Measurements from ENCODE around the gene PCDHGA10. TPM values are rescaled to one million over a fixed set of nuclear protein-coding genes. Genes with fewer than 3 reads are reported as not detected.

Gene PCDHGA10
- total RNA-seq, 1 experiment from 2014 or later = 3.8 TPM

DNA sequence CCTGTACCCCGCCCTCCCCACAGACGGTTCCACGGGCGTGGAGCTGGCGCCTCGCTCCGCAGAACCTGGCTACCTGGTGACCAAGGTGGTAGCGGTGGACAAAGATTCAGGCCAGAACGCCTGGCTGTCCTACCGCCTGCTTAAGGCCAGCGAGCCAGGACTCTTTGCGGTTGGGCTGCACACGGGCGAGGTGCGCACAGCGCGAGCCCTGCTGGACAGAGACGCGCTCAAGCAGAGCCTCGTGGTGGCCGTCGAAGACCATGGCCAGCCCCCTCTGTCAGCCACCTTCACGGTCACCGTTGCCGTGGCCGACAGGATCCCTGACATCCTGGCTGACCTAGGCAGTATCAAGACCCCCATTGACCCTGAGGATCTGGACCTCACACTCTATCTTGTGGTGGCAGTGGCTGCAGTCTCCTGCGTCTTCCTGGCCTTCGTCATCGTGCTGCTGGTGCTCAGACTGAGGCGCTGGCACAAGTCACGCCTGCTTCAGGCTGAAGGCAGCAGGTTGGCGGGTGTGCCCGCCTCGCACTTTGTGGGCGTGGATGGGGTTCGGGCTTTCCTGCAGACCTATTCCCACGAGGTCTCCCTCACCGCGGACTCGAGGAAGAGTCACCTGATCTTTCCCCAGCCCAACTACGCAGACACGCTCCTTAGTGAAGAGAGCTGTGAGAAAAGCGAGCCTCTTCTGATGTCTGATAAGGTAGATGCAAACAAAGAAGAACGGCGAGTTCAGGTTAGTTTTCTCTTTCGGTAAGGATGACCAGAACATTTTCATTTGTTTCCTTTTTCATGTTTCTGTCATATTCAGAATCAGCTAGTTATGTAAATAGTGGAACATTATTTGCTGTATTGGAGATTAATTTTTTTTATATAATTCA lies 46.5 kb upstream of the PCDHGA10 start (continued):
- TF ChIP-seq RAD21 (IDR thresholded peaks at IDR 0.05; ENCODE audit: low read depth) (no peak), JUND (IDR thresholded peaks at IDR 0.05) (no peak), ZNF274 (IDR thresholded peaks at IDR 0.05; ENCODE audit: low read depth, low read length) (no peak)

DNA sequence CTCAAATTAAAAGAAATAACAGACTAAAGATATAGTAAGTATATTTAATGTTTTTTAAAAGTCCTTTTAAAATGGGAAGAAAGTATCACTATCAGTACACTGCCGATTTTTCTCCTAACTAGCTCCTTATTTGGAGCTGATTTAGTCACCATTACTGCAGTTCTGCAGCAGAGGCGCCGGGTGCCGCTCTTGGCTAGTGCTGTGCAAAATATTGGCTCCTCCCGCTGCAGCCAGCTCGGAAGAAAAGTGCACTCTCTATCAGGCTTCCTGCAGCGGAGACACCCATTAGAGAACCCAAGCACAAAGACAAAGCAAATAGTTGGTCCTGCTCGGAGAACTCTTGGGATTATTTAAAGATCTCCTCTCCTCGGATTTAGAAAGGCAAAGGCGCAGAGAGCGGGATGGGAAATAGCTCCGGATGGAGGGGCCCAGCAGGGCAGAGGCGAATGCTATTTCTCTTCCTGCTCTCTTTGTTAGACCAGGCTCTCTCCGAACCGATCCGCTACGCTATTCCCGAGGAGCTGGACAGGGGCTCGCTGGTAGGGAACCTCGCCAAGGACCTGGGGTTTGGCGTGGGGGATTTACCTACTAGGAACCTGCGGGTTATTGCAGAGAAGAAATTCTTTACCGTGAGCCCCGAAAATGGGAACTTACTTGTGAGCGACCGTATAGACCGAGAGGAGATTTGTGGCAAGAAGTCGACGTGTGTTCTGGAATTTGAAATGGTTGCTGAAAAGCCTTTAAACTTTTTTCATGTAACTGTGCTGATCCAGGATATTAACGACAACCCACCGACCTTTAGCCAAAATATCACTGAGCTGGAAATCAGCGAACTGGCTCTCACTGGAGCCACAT lies 42.6 kb upstream of the PCDHGA10 start, which contains the start of gene PCDHGB3:
PCDHGB3 (plus strand) TSS at position 249 of the 855 bp plus-strand sequence; CDS start at position 402, 153 bp downstream.
- ChIA-PET CTCF (interaction anchor here (1.1 to 1.4 kb wide), 2 partner anchors 188 to 194 kb away, joined by 3 to 6 read pairs; no protein-coding TSS in a partner anchor), POLR2A (no interaction called here), RAD21 (ENCODE audit: low non-redundant PET in 1 of 2, low total read pairs in 2 of 2, uncharacterized antibody in 2 of 2, unreplicated experiment in 2 of 2) (interaction anchor here in 1 of 2 experiments (0.6 kb wide), 1 partner anchor 266 kb away, joined by 3 read pairs; no protein-coding TSS in a partner anchor)
- Histone ChIP-seq H3K9me3 (ENCODE audit: control insufficient read depth in 1 of 2, insufficient read depth in 1 of 2, low read depth in 1 of 2, low read length in 2 of 2) (peaks cover 0 to 12% of the 10 kb centered on the region in 2 experiments; a peak in 2 of 4 replicates), H3K4me3 (replicated peaks in 1 of 2; ENCODE audit: low read depth in 1 of 2, low read length in 2 of 2) (no peak within 1 kb of the TSS), H3K9ac (ENCODE audit: low read length) (no peak within 1 kb of the TSS), H3K27me3 (ENCODE audit: insufficient read depth, low read length) (no peaks in the 10 kb centered on the region), H3K4me1 (ENCODE audit: control insufficient read depth in 1 of 2, insufficient read depth in 2 of 2, low read length in 2 of 2) (no peaks in the 10 kb centered on the region), H3K27ac (ENCODE audit: low read depth, low read length) (no peak within 1 kb of the TSS), H2AFZ (ENCODE audit: low read depth, low read length, poor library complexity, severe bottlenecking) (no peak within 1 kb of the TSS), H3K9me2 (ENCODE audit: insufficient read depth) (no peaks in the 10 kb centered on the region), H3K79me2 (ENCODE audit: insufficient read depth, low read length) (no peaks in the 10 kb centered on the region), H3K36me3 (ENCODE audit: control insufficient read depth in 1 of 2, insufficient read depth in 2 of 2, low read length in 2 of 2) (no peaks in the 10 kb centered on the region), H4K20me1 (ENCODE audit: insufficient read depth) (no peaks in the 10 kb centered on the region), H3K4me2 (ENCODE audit: low read length) (no peak within 1 kb of the TSS)
- no TSS peak for BruUV-seq (replicated peaks)
- DNase-seq (ENCODE audit: low read depth, low spot score) (no peak), ATAC-seq (no peak)
- TF ChIP-seq ZFX (IDR thresholded peaks at IDR 0.05) (no peak), RAD21 (IDR thresholded peaks at IDR 0.05; ENCODE audit: low read depth) (0 out of 2 replicates have a peak, but pooled peaks have one; percentile 10)
- intact Hi-C loops (cut with micrococcal nuclease) = no loop called here
